ENCODE results near the gene DRC3. TPM values are rescaled to one million over a fixed set of nuclear protein-coding genes. Genes with fewer than 3 reads are reported as not detected.
"Not testable (repeated sequence)": the region's sequence is repeated elsewhere in the genome, so short reads cannot be mapped to it uniquely, and the experiment has no call there.

The DRC3 gene
- total and polyA plus RNA-seq, 7 donors = 0.39 to 1.8 (median 0.69) TPM

DNA sequence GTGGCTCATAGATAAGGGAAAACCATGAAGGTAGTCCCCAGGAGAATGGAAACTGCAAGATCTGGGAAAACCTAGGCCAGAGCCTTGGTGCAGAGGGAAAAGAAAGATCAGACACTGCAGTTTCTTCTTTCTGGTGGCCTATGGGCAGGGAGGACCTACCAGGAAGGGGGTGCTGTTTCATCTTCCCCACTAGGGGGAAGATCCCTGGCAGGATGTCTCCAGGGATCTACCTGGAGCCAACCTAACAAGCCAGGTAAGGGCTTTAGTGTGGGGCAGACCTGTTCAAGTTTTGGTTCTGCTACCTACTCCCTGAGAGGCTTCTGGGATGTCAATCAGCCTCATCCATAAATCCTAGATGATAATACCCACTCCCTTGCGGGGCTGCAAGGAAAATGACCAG is 21.9 kb upstream of the DRC3 start:
- Histone ChIP-seq H3K4me3 (no peak overlapping the region), H3K27ac (no peak overlapping the region), H3K36me3 (ENCODE audit: insufficient read depth in 1 of 2, low read depth in 1 of 2) (no peaks in the 10 kb centered on the region), H3K27me3 (ENCODE audit: insufficient read depth in 3 of 3, low read length in 2 of 3) (no peaks in the 10 kb centered on the region), H3K9me3 (no peaks in the 10 kb centered on the region), H3K4me1 (peaks cover 32% of the 10 kb centered on the region)
- TF ChIP-seq, protein P1, sequence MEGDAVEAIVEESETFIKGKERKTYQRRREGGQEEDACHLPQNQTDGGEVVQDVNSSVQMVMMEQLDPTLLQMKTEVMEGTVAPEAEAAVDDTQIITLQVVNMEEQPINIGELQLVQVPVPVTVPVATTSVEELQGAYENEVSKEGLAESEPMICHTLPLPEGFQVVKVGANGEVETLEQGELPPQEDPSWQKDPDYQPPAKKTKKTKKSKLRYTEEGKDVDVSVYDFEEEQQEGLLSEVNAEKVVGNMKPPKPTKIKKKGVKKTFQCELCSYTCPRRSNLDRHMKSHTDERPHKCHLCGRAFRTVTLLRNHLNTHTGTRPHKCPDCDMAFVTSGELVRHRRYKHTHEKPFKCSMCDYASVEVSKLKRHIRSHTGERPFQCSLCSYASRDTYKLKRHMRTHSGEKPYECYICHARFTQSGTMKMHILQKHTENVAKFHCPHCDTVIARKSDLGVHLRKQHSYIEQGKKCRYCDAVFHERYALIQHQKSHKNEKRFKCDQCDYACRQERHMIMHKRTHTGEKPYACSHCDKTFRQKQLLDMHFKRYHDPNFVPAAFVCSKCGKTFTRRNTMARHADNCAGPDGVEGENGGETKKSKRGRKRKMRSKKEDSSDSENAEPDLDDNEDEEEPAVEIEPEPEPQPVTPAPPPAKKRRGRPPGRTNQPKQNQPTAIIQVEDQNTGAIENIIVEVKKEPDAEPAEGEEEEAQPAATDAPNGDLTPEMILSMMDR (IDR thresholded peaks at IDR 0.05) = no peak
- WGBS, 3 donors = 93 to 100% (median 100%) methylated on average over 1 of the region's 1 CpG
- DNase-seq (no peak), ATAC-seq (no peak)
- intact Hi-C loops (cut with DNase I) = no loop called here

DNA sequence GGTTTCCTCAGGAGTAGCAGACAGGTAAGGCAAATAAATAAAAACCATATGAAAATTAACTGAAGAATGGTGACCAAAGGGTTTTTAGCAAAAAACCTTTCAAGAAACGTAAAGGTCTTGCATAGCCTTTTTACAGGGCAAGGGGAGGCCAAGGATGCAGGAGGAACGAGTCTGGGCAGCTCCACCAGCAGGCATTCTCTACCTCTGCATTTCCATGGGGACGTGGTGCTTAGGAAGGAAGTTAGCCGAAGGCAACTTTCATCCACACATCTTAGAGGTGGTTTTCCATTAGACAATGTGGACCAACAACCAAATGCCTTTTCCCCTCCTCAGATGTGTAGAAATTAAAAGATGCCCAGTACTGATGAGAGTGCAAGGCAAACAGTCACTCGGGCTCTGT is 21.1 kb upstream of the DRC3 start:
- intact Hi-C loops (cut with DNase I) = no loop called here
- peaks cover 25% of the 10 kb centered on the region for H3K4me1 ChIP-seq
- no peak overlapping the region for H3K27ac ChIP-seq
- ATAC-seq (no peak), DNase-seq (no peak)
- no peaks in the 10 kb centered on the region for H3K36me3 ChIP-seq (ENCODE audit: insufficient read depth in 1 of 2, low read depth in 1 of 2)
- H3K4me3 ChIP-seq = no peak overlapping the region
- H3K27me3 ChIP-seq (ENCODE audit: insufficient read depth in 3 of 3, low read length in 2 of 3) = no peaks in the 10 kb centered on the region
- WGBS, 3 donors = 81 to 85% (median 84%) methylated on average over 5 of the region's 5 CpGs
- H3K9me3 ChIP-seq = no peaks in the 10 kb centered on the region
- TF ChIP-seq, protein P1 (IDR thresholded peaks at IDR 0.05) = no peak

DNA sequence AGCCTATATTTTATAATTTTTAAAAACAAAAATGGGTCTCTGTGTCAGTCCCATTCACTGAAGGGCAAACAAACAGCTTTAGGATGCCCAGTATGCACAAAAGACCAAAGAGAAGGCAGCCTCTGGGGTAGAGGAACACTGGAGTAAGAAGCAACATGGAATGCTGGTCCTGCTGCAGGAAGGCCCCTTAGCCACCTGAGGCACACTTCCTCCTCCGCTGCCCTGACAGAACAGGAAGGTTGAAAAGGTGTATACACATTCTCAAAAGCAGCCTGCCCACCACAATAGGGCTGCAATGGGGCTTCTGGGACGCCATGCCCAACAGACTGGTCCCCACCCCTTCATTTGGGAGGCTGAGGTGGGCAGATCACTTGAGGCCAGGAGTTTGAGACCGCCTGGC is 20.0 kb upstream of the DRC3 start:
- intact Hi-C loops (cut with DNase I) = no loop called here
- no peak for DNase-seq
- H3K9me3 ChIP-seq = no peaks in the 10 kb centered on the region
- WGBS, 3 donors = 96 to 98% (median 98%) methylated on average over 3 of the region's 3 CpGs
- H3K4me3 ChIP-seq = no peak overlapping the region
- no peak overlapping the region for H3K27ac ChIP-seq
- no peaks in the 10 kb centered on the region for H3K27me3 ChIP-seq (ENCODE audit: insufficient read depth in 3 of 3, low read length in 2 of 3)
- TF ChIP-seq, protein P1 (IDR thresholded peaks at IDR 0.05) = no peak
- no peak for ATAC-seq
- peaks cover 22% of the 10 kb centered on the region for H3K4me1 ChIP-seq
- no peaks in the 10 kb centered on the region for H3K36me3 ChIP-seq (ENCODE audit: insufficient read depth in 1 of 2, low read depth in 1 of 2)

DNA sequence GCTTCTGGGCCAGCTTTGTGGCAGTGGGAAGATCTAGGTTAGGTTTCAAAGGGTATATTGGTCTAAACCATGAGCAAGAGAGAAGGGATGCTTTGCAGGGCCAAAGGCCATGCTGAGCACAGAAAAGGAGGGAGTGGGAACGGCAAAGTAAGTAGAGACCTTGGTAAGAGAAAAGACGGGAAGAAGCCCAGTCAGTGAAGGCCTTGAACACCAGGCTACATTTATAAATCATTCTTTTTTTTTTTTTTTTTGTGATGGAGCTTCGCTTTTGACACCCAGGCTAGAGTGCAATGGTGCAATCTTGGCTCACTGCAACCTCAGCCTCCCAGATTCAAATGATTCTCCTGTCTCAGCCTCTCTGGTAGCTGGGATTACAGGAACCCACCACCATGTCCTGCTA is 18.6 kb upstream of the DRC3 start:
- 95% methylated on average over 3 of the region's 3 CpGs for WGBS, 3 donors
- ATAC-seq = no peak
- TF ChIP-seq, protein P1 (IDR thresholded peaks at IDR 0.05) = no peak
- DNase-seq = no peak
- Histone ChIP-seq H3K4me3 (no peak overlapping the region), H3K36me3 (ENCODE audit: insufficient read depth in 1 of 2, low read depth in 1 of 2) (no peaks in the 10 kb centered on the region), H3K9me3 (no peaks in the 10 kb centered on the region), H3K27me3 (ENCODE audit: insufficient read depth in 3 of 3, low read length in 2 of 3) (no peaks in the 10 kb centered on the region), H3K4me1 (peaks cover 36% of the 10 kb centered on the region), H3K27ac (no peak overlapping the region)
- intact Hi-C loops (cut with DNase I) = no loop called here

DNA sequence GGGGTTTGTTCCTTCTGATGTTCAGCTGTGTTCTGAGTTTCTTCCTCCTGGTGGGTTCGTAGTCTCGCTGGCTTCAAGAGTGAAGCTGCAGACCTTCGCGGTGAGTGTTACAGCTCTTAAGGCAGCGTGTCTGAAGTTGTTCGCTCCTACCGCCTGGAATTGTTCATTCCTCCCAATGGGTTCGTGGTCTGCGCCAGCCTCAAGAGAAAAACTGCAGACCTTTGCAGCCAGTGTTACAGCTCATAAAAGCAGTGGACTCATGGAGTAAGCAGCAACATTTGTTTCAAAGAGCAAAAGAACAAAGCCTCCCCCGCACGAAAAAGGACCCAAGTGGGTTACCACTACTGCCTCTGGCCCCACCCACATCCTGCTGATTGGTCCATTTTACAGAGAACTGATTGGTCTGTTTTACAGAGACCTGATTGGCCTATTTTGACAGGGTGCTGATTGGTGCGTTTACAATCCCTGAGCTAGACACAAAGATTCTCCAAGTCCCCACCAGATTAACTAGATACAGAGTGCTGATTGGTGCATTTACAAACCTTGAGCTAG is 16.8 kb upstream of the DRC3 start:
- H3K9me3 ChIP-seq; H3K27ac ChIP-seq; H3K27me3 ChIP-seq (ENCODE audit: insufficient read depth in 3 of 3, low read length in 2 of 3); intact Hi-C loops (cut with DNase I); DNase-seq; ATAC-seq; H3K4me3 ChIP-seq; H3K36me3 ChIP-seq (ENCODE audit: insufficient read depth in 1 of 2, low read depth in 1 of 2): not testable (repeated sequence)
- WGBS, 3 donors = 94 to 97% (median 96%) methylated on average over 12 of the region's 12 CpGs
- peaks cover 44% of the 10 kb centered on the region for H3K4me1 ChIP-seq
